Astrocyte of the spinal cord (primary cell): ENCODE results near the gene TBX2.

Experiments
- DNase-seq: peaks from one replicate; pipeline ENCODE4 v3.0.0; 2011; ENCODE audit warnings: low read depth, low spot score
- H3K4me3 ChIP-seq: 2 replicates; pipeline ENCODE4 v1.5.1; 2011; ENCODE audit warnings: low read depth, mild to moderate bottlenecking, low read length, moderate library complexity
- in situ Hi-C: cut with HindIII; loops from 2 replicates; pipeline ENCODE4 v1.10.0; 2017; ENCODE audit warnings: low sequenced_read_pairs
- TF ChIP-seq, protein P1 (sequence below): IDR thresholded peaks from 2 replicates; pipeline ENCODE4 v1.5.1; 2012; ENCODE audit warnings: low read depth, mild to moderate bottlenecking, low read length, inconsistent platforms

Gene TBX2

DNA sequence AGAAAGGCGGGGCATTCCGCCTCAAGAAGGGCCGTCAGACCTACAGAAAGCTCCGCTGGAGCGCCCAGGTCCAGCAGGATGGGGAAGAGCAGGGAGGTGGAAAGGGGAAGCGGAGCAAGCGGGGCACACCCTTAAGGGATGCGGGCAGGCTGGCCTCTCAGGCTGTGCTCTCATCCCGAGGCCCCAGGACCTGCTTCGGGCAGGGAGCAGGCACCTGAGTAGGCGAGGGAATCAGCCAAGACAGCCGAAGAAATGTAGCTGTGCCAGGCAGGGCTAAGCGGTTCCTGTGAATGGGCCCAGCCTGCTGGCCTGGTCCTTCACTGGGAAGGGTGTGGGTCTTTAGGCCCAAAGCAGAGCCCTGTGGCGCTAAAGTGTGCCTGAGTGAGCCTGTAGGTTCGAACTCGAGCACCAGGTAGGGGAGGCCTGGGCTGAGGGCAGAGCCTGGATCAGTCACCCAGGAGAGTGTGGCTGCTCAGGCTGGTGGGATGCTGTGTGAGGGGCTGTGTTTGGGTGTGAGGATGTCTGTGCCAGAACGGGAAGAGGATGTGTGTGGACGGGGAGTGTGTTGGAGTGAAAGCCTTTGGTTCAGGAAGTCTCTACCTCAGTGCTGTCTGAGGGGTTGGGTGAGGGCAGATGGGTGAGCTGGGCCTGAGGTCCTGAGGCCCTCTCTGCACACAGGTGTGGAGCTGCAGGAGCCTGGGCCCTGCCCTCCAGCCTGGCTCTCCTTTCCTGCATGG, 55.8 kb downstream of the TBX2 start:
- DNase-seq = no peak
- TF ChIP-seq, protein P1, sequence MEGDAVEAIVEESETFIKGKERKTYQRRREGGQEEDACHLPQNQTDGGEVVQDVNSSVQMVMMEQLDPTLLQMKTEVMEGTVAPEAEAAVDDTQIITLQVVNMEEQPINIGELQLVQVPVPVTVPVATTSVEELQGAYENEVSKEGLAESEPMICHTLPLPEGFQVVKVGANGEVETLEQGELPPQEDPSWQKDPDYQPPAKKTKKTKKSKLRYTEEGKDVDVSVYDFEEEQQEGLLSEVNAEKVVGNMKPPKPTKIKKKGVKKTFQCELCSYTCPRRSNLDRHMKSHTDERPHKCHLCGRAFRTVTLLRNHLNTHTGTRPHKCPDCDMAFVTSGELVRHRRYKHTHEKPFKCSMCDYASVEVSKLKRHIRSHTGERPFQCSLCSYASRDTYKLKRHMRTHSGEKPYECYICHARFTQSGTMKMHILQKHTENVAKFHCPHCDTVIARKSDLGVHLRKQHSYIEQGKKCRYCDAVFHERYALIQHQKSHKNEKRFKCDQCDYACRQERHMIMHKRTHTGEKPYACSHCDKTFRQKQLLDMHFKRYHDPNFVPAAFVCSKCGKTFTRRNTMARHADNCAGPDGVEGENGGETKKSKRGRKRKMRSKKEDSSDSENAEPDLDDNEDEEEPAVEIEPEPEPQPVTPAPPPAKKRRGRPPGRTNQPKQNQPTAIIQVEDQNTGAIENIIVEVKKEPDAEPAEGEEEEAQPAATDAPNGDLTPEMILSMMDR = no peak
- H3K4me3 ChIP-seq = no peak overlapping the region
- in situ Hi-C loops = no loop called here

- TF ChIP-seq, protein P1 = no peak
- in situ Hi-C loops = no loop called here
- no peak overlapping the region for H3K4me3 ChIP-seq
- no peak for DNase-seq
These were observed 56.5 kb downstream of the TBX2 start for GRCh38 chr17:61456061-61456681.

DNA sequence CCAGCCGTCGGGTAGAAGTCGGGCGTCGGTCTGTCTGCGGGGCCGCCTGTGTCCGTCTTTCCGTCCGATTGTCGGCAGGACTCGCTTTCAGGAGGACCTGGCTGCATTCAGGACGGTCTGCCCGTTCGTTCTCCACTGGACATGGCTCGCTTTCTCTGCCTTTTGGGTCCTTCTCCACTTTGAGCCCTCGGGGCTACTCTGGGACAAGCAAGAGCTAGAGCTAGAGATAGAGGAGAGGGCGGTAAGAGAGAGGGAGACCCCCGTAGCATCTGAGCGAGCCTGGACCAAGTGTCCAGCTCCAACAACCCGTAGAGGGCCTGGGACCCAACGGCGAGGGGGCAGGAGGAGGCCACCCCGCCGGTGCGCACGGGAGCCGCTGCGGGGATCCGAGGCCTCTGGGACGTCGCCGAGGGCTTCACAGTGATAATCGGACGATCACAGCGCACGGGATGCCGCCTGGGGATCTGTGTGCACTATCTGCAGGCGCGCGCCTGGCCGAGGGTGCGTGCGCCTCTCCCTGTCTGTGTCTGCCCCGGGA, 57.1 kb downstream of the TBX2 start:
- H3K4me3 ChIP-seq = no peak overlapping the region
- DNase-seq = no peak
- TF ChIP-seq, protein P1 = no peak
- in situ Hi-C loops = no loop called here

DNA sequence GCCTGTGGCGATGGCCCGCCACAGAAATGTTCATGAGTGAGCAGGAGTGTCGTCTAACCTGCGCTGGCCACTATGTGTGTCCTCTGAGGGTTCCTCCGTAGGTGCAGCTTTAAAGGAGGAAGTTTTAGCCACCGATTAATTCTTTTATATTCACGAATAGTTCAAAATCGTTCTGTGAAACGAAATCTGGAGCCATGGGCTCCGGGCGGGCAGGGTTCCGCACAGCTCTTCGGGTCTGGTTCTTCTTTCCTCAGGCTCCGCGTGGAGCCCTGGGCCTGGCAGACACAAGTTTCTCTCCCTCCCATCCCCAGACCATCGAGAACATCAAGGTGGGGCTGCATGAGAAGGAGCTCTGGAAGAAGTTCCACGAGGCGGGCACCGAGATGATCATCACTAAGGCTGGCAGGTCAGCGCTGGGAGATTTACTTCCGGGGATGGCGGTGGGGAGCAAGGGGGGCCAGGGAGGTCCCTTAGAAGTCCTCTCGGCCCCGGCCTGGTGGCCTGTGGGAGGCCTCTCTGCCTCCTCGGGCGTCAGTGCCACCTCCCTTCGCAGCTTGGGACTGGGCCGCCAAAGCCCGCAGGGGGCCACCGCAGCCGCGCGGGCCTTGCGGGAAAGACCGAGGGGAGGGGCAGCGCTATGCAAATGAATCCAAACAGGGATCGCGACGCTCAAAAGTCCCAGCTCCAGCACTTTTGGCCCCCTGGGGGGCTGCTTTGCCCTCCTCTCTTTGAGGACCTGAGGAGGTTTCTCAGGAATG, 57.8 kb downstream of the TBX2 start:
- no peak for DNase-seq
- TF ChIP-seq, protein P1 = no peak
- in situ Hi-C loops = no loop called here
- no peak overlapping the region for H3K4me3 ChIP-seq

DNA sequence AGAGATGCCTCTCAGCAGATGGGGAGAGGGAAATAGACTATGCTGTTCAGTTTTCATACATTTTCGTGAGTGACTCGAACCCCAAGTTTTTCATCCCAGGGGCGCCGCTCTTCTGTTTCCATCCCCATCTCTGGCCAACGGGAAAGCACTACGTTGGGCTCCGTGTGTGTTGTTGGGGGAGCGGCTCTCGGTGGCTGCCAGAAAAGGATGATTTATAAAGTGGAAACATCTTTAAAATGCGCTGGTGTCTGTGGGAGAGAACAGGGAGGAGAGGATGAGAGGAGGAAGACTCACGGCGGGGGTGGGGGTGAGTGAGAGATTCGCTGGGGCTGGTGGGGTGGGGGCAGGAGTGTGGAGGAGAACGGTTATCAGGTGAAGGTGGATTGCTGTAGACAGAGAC, 58.4 kb downstream of the TBX2 start:
- TF ChIP-seq, protein P1 = no peak
- in situ Hi-C loops = no loop called here
- no peak for DNase-seq
- H3K4me3 ChIP-seq = no peak overlapping the region

- no peak for DNase-seq
- in situ Hi-C loops = no loop called here
- TF ChIP-seq, protein P1 = no peak
- no peak overlapping the region for H3K4me3 ChIP-seq
These were observed 58.9 kb downstream of the TBX2 start for GRCh38 chr17:61458421-61459141.
